K562 (cell line): ENCODE results near the gene RAB31. TPM values are rescaled to one million over a fixed set of nuclear protein-coding genes. Genes with fewer than 3 reads are reported as not detected.

ENCODE experiments used
- ATF2 ChIP-seq: sonication (generic); formaldehyde crosslinking; IDR thresholded peaks from 2 replicates; pipeline ENCODE4 v1.8.1; 2022; ENCODE audit warnings: missing genetic modification reagents
- BRD9 ChIP-seq: fragments of 450-650 bp; IDR thresholded peaks from 2 replicates; pipeline ENCODE4 v1.6.1; 2018; ENCODE audit warnings: low read depth; ENCODE audit not compliant: partially characterized antibody
- DEAF1 ChIP-seq: fragments of 450-650 bp; formaldehyde crosslinking; IDR thresholded peaks from 2 replicates; pipeline ENCODE4 v1.4.0; 2020; ENCODE audit warnings: mild to moderate bottlenecking, moderate library complexity
- FOXA3 ChIP-seq, 2 experiments: fragments of 450-650 bp in 1 of 2; sonication (generic) in 1 of 2; formaldehyde crosslinking; IDR thresholded peaks in 1 of 2; conservative IDR thresholded peaks in 1 of 2; 2 replicates each; pipeline versions ENCODE4 v1.4.0 to v1.8.0; 2020 to 2022; ENCODE audit warnings: mild to moderate bottlenecking in 2 of 2, missing genetic modification reagents in 1 of 2
- FOXP1 ChIP-seq: sonication (generic); formaldehyde crosslinking; IDR thresholded peaks from 2 replicates; pipeline ENCODE4 v1.8.0; 2022; ENCODE audit warnings: mild to moderate bottlenecking, missing genetic modification reagents
- HNRNPH1 ChIP-seq: fragments of 200-400 bp; formaldehyde crosslinking; optimal IDR thresholded peaks from 2 replicates; pipeline ENCODE3; 2017; ENCODE audit warnings: low read depth, mild to moderate bottlenecking, low read length, moderate library complexity
- HNRNPLL ChIP-seq: fragments of 200-400 bp; formaldehyde crosslinking; IDR thresholded peaks from 2 replicates; pipeline ENCODE4 v1.6.1; 2017; ENCODE audit warnings: low read length, low read depth, mild to moderate bottlenecking; ENCODE audit not compliant: poor library complexity, severe bottlenecking
- MXI1 ChIP-seq: IDR thresholded peaks from 2 replicates; pipeline ENCODE4 v1.6.1; 2011; ENCODE audit warnings: low read depth, mild to moderate bottlenecking, improper control_type of control experiment, low read length
- NCOA1 ChIP-seq: fragments of 450-650 bp; IDR thresholded peaks from 2 replicates; pipeline ENCODE4 v1.6.1; 2016; ENCODE audit warnings: low read depth
- RBFOX2 ChIP-seq: fragments of 200-400 bp; formaldehyde crosslinking; IDR thresholded peaks from 2 replicates; pipeline ENCODE4 v1.6.1; 2017; ENCODE audit warnings: low read depth, mild to moderate bottlenecking, low read length, moderate library complexity
- SIRT6 ChIP-seq: IDR thresholded peaks from one replicate; pipeline ENCODE4 v1.6.1; 2012; ENCODE audit warnings: low read depth, mild to moderate bottlenecking, control low read depth, inconsistent platforms, low read length, moderate library complexity
- TSHZ1 ChIP-seq: fragments of 250-450 bp; sonication (Bioruptor Pico); IDR thresholded peaks from 2 replicates; pipeline ENCODE4 v1.4.0; 2020; ENCODE audit warnings: mild to moderate bottlenecking, moderate library complexity
- XRCC5 ChIP-seq: fragments of 200-400 bp; formaldehyde crosslinking; IDR thresholded peaks from 2 replicates; pipeline ENCODE4 v1.6.1; 2017; ENCODE audit warnings: low read depth, mild to moderate bottlenecking, low read length
- ZBTB7A ChIP-seq: IDR thresholded peaks from 2 replicates; pipeline ENCODE4 v1.6.1; 2011; ENCODE audit warnings: low read depth, mild to moderate bottlenecking, low read length, moderate library complexity, borderline replicate concordance; ENCODE audit not compliant: control insufficient read depth
- ZBTB9 ChIP-seq: fragments of 450-650 bp; formaldehyde crosslinking; IDR thresholded peaks from 2 replicates; pipeline ENCODE4 v1.4.0; 2020; ENCODE audit warnings: mild to moderate bottlenecking, moderate library complexity
- ZNF143 ChIP-seq: sonication (generic); formaldehyde crosslinking; IDR thresholded peaks from 2 replicates; pipeline ENCODE4 v1.9.0; 2022; ENCODE audit warnings: mild to moderate bottlenecking, missing genetic modification reagents
- ZNF398 ChIP-seq: fragments of 250-450 bp; sonication (Bioruptor Pico); IDR thresholded peaks from 2 replicates; pipeline ENCODE4 v1.8.0; 2021; ENCODE audit warnings: moderate library complexity, mild to moderate bottlenecking, inconsistent platforms
- polyA plus RNA-seq, 8 experiments: library from polyadenylated mRNA; depleted of rRNA in 4 of 8; stranded (reverse) in 5 of 8; unstranded in 3 of 8; fragments of >200 nt; fragmentation: Nextera tagmentation in 2 of 8; fragmentation: Illumina TruSeq in 1 of 8; extraction: Ambion mirVana in 2 of 8; extraction: Trizol in 1 of 8; gene quantifications; 2 replicates each; pipeline versions ENCODE4 v1.2.1 to v1.2.3, GENCODE V29; 2011 to 2014; ENCODE audit warnings: inconsistent platforms in 1 of 8, missing spikeins in 1 of 8
- total RNA-seq, 7 experiments: library from RNA; depleted of rRNA in 6 of 7; stranded (reverse); fragments of >200 nt in 6 of 7; fragmentation: Illumina TruSeq in 2 of 7; extraction: Trizol in 2 of 7; gene quantifications; 2 replicates each; pipeline versions ENCODE4 v1.2.1 to v1.2.3, GENCODE V29; 2011 to 2021; ENCODE audit warnings: low replicate concordance in 1 of 7

The RAB31 gene
- total and polyA plus RNA-seq, 9 of the 15 experiments (the other 6 are each of a cell fraction or from before 2014, with no cell fraction given), result 20.7 to 70.4 (median 41.3) TPM

GRCh38 chr18:9803063-9803697 is 95.1 kb downstream of the RAB31 start (continued):
- TF ChIP-seq ZBTB7A (no peak), FOXA3 (CRISPR knock-in tag; conservative IDR thresholded peaks at IDR 0.05 in 1 of 2, IDR thresholded peaks at IDR 0.05 in 1 of 2) (peak in 1 of 2 experiments; percentile 38; a peak in 1 of 4 replicates), NCOA1 (peak; percentile 90), ATF2 (CRISPR knock-in tag) (no peak), ZNF143 (CRISPR knock-in tag) (no peak), MXI1 (peak; percentile 91), TSHZ1 (CRISPR knock-in tag) (no peak), XRCC5 (peak; percentile 74; the same call in 1 of the 2 replicates), HNRNPLL (no peak), DEAF1 (CRISPR knock-in tag) (no peak; the same call in 1 of the 2 replicates), ZNF398 (CRISPR knock-in tag) (no peak), SIRT6 (no peak), FOXP1 (CRISPR knock-in tag) (no peak), ZBTB9 (no peak), HNRNPH1 (no peak), RBFOX2 (no peak), BRD9 (peak; percentile 90)
